Left ventricle myocardium inferior (tissue), 1 donor: ENCODE data around the gene PLB1. TPM values are rescaled to one million over a fixed set of nuclear protein-coding genes. Genes with fewer than 3 reads are reported as not detected.

Experiments used
- DNase-seq: peaks from one replicate; pipeline ENCODE4 v3.0.0-alpha.2; 2020
- H3K27ac ChIP-seq: fragments of 200-600 bp; replicated peaks from 2 replicates; pipeline ENCODE4 v1.8.0; 2021
- H3K27me3 ChIP-seq: fragments of 200-600 bp; 2 replicates; pipeline ENCODE4 v1.8.0; 2021; ENCODE audit warnings: low read depth
- H3K36me3 ChIP-seq: fragments of 200-600 bp; 2 replicates; pipeline ENCODE4 v1.8.0; 2021
- H3K4me1 ChIP-seq: fragments of 200-600 bp; 2 replicates; pipeline ENCODE4 v1.8.0; 2021
- H3K4me3 ChIP-seq: fragments of 200-600 bp; 2 replicates; pipeline ENCODE4 v1.8.0; 2021; ENCODE audit warnings: mild to moderate bottlenecking, moderate library complexity
- H3K9me3 ChIP-seq: fragments of 200-600 bp; replicated peaks from 2 replicates; pipeline ENCODE4 v1.8.0; 2021
- CTCF ChIP-seq: fragments of 200-600 bp; IDR thresholded peaks from 2 replicates; pipeline ENCODE4 v1.8.0; 2021; ENCODE audit warnings: antibody characterized with exemption, mild to moderate bottlenecking, borderline replicate concordance
- intact Hi-C: fragments of 100-400 bp; cut with micrococcal nuclease; formaldehyde crosslinking; loops from one replicate; pipeline ENCODE4 v1.11.0; 2022
- total RNA-seq: library from RNA; stranded (reverse); fragmentation: NEBNext Ultra II Directional; extraction: Animal tissue kit (Norgen Biotek cat#: 25700); gene quantifications from one replicate; pipeline ENCODE4 v1.2.1, GENCODE V29; 2021
- donor health status: DM: no; HTN: yes; CAD: no; lungs with severe emphysema.

Gene PLB1
- total RNA-seq, 1 donor from 2014 or later = 2.4 TPM

GRCh38 chr2:28462122-28462521, 33.7 kb upstream of the PLB1 start:
- no peak overlapping the region for H3K27ac ChIP-seq

GRCh38 chr2:28463211-28463816, 32.5 kb upstream of the PLB1 start:
- Histone ChIP-seq H3K27ac (no peak overlapping the region), H3K4me3 (no peak overlapping the region), H3K36me3 (no peaks in the 10 kb centered on the region), H3K27me3 (no peaks in the 10 kb centered on the region), H3K4me1 (no peaks in the 10 kb centered on the region), H3K9me3 (peaks cover 13% of the 10 kb centered on the region)
- DNase-seq = no peak
- TF ChIP-seq CTCF = no peak
- intact Hi-C loops = no loop called here

More at GRCh38 chr2:28462122-28462521, 33.7 kb upstream of the PLB1 start:
- Histone ChIP-seq H3K4me3 (no peak overlapping the region), H3K4me1 (no peaks in the 10 kb centered on the region), H3K9me3 (peaks cover 13% of the 10 kb centered on the region), H3K36me3 (no peaks in the 10 kb centered on the region), H3K27me3 (no peaks in the 10 kb centered on the region)
- no peak for DNase-seq
- no peak for TF ChIP-seq CTCF
- intact Hi-C loops = no loop called here

- intact Hi-C loops = no loop called here
- H3K9me3 ChIP-seq = peaks cover 13% of the 10 kb centered on the region
- H3K27me3 ChIP-seq = no peaks in the 10 kb centered on the region
- DNase-seq = no peak
- no peaks in the 10 kb centered on the region for H3K4me1 ChIP-seq
- no peak overlapping the region for H3K27ac ChIP-seq
- no peak for TF ChIP-seq CTCF
- no peaks in the 10 kb centered on the region for H3K36me3 ChIP-seq
- H3K4me3 ChIP-seq = no peak overlapping the region
Measured at GRCh38 chr2:28463893-28464292, 32.0 kb upstream of the PLB1 start.

DNA sequence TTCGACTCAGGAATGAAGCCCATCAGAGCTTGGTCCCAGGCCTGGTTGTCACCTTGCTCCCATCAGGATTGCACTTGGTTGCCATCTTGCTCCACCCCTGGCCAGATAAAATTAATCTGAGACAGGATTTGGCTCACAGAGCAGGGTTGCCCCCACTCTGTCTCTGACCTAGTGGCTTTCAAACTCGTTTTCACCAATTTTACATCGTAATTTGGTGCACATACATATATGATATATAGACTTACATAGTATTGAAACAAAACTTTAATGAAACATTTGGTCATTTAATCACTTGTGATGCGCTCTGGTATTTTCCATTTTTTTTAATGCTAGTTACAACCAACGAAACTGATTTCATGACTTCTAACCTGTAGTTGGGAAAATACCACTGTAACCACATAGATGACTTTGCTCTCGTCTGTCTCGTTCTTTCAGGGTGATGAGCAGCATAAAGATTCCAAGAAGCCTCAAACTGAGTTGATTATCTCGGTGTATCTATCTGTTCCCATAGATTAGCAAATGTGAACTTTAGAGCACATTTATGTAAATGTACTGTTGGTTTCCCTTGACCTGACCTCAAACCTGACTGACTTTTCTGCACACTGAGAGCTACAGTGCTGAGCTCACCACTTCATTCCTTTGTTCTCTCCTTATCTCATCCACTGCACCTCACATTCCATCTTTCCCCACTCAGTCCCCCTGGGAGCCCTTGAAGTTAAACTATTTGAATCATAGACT, 30.5 kb upstream of the PLB1 start:
- H3K36me3 ChIP-seq = no peaks in the 10 kb centered on the region
- H3K27me3 ChIP-seq = no peaks in the 10 kb centered on the region
- H3K9me3 ChIP-seq = peaks cover 13% of the 10 kb centered on the region
- no peak overlapping the region for H3K27ac ChIP-seq
- H3K4me3 ChIP-seq = no peak overlapping the region
- intact Hi-C loops = no loop called here
- no peak for TF ChIP-seq CTCF
- no peak for DNase-seq
- H3K4me1 ChIP-seq = no peaks in the 10 kb centered on the region

DNA sequence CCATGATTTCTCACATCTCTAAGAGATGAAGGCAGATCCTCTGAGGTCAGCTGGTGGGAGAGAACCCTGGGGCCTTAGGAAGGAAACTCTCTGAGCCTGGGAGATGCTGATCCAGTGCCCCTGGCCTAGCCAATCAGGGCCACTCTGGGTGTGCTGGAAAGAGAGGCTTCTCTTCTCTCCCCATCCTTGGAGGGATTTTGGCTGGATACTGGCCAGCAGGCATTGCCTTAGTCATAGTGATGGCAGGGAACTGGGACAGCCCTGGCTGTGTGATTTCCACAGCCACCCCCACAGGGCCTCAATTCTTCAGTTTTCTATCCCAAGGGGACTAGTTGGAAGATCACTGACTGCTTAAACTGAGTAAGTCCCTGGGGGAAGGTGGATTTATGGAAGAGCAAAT, 26.6 kb upstream of the PLB1 start:
- H3K36me3 ChIP-seq = no peaks in the 10 kb centered on the region
- no peaks in the 10 kb centered on the region for H3K4me1 ChIP-seq
- H3K27ac ChIP-seq = no peak overlapping the region
- H3K4me3 ChIP-seq = no peak overlapping the region
- no peaks in the 10 kb centered on the region for H3K9me3 ChIP-seq
- no peak for TF ChIP-seq CTCF
- no peaks in the 10 kb centered on the region for H3K27me3 ChIP-seq
- DNase-seq = no peak
- intact Hi-C loops = no loop called here
